Stomach (tissue), 9 donors: Measurements from ENCODE around the gene PEAK1. TPM values are rescaled to one million over a fixed set of nuclear protein-coding genes. Genes with fewer than 3 reads are reported as not detected.

ENCODE experiments used
- DNase-seq, 2 donors: peaks; one replicate each; pipeline versions ENCODE4 v3.0.0 to v3.0.0-alpha.2; 2013 to 2019
- H3K27ac ChIP-seq, 5 donors: fragments of 200-600 bp in 4 of 5; sonication (generic) in 4 of 5; one replicate each; pipeline ENCODE4 v1.5.1; 2013 to 2019; ENCODE audit warnings: mild to moderate bottlenecking in 1 of 5, moderate library complexity in 1 of 5
- H3K27me3 ChIP-seq, 3 donors: fragments of 200-600 bp; sonication (generic); one replicate each; pipeline ENCODE4 v1.5.1; 2017 to 2019; ENCODE audit warnings: mixed run types in 1 of 3
- H3K36me3 ChIP-seq, 4 donors: fragments of 200-600 bp; sonication (generic); 1 replicate in 3 of 4; 2 replicates in 1 of 4; pipeline ENCODE4 v1.5.1; 2016 to 2019
- H3K4me1 ChIP-seq, 4 donors: fragments of 200-600 bp; sonication (generic); one replicate each; pipeline ENCODE4 v1.5.1; 2016 to 2019
- H3K4me3 ChIP-seq, 4 donors: fragments of 200-600 bp; sonication (generic) in 3 of 4; one replicate each; pipeline ENCODE4 v1.5.1; 2016 to 2019; ENCODE audit warnings: mild to moderate bottlenecking in 1 of 4
- H3K9me3 ChIP-seq, 4 donors: fragments of 200-600 bp; sonication (generic); one replicate each; pipeline ENCODE4 v1.5.1; 2016 to 2019
- CTCF ChIP-seq, 7 experiments: fragments of 450-650 bp in 4 of 7; fragments of 200-600 bp in 3 of 7; sonication (generic) in 3 of 7; IDR thresholded peaks; one replicate each; pipeline ENCODE4 v1.5.1; 2016 to 2019; ENCODE audit warnings: antibody characterized with exemption in 7 of 7, control low read depth in 2 of 7, mild to moderate bottlenecking in 1 of 7
- EP300 ChIP-seq: sonication (generic); formaldehyde crosslinking; IDR thresholded peaks from one replicate; pipeline ENCODE4 v1.6.1; 2017; ENCODE audit warnings: antibody characterized with exemption
- POLR2A ChIP-seq, 4 donors: fragments of 450-650 bp; IDR thresholded peaks; one replicate each; pipeline ENCODE4 v1.6.1; 2016; ENCODE audit warnings: antibody characterized with exemption in 4 of 4, control low read depth in 2 of 4, mild to moderate bottlenecking in 1 of 4, moderate library complexity in 1 of 4
- POLR2AphosphoS5 ChIP-seq, 3 donors: sonication (generic); formaldehyde crosslinking; IDR thresholded peaks; one replicate each; pipeline ENCODE4 v1.6.1; 2016; ENCODE audit warnings: antibody characterized with exemption in 3 of 3
- WGBS, 5 donors: extraction: QIAGEN DNeasy Blood & Tissue Kit in 3 of 5; methylation state at CpG; one replicate each; pipeline versions ENCODE4 v1.1.5 to v1.1.7; 2013 to 2018; 5-methylcytosine and 5-hydroxymethylcytosine counted together
- intact Hi-C: fragments of 100-400 bp; cut with DNase I; formaldehyde crosslinking; loops from one replicate; pipeline ENCODE4 v1.15.1; 2023; ENCODE audit warnings: low total_unique reads
- polyA plus RNA-seq, 3 donors: library from polyadenylated mRNA; stranded (reverse); fragments of 200-250 nt; gene quantifications; one replicate each; pipeline ENCODE4 v1.2.3, GENCODE V29; 2013
- total RNA-seq, 5 donors: library from RNA; depleted of rRNA; stranded (reverse); fragments of >200 nt; gene quantifications; one replicate each; pipeline versions ENCODE4 v1.1.0 to v1.2.3, GENCODE V29; 2014 to 2016
- donor health status: healthy with polysubstance abuse.
- donor health status: Bipolar disorder and iron deficiency.
- donor health status: healthy.

PEAK1 gene
- total and polyA plus RNA-seq, 8 donors: 1.7 to 72.5 (median 19.4) TPM

DNA sequence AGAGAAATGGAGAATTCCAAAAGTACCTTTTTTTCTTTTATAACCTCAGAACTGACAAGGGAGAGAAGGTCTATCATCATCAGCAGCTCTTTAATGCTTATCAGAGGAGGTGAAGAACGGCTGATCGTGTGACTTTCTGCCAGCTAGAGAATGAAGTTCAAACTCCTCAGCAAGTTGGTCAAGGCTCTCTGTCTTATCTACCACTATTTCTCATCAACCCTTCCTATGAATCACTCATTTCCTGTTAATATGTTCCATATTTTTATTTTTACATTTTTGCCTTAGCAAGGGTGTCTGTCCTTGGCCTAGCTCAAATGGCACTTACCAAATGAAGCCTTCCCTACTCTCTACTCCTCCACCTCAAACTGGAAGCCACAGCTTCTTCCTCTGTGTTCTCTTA, 275.9 kb downstream of the PEAK1 start:
- intact Hi-C loops: no loop called here
- H3K4me1 ChIP-seq: peaks cover 5 to 28% (median 13%) of the 10 kb centered on the region in 4 donors
- DNase-seq: no peak
- no peak overlapping the region for H3K4me3 ChIP-seq
- H3K36me3 ChIP-seq: peaks cover 0 to 7% (median 0%) of the 10 kb centered on the region in 4 donors
- WGBS, 5 donors: 83 to 91% (median 84%) methylated on average over 2 of the region's 2 CpGs
- TF ChIP-seq POLR2AphosphoS5 (IDR thresholded peaks at IDR 0.05) (no peak), CTCF (IDR thresholded peaks at IDR 0.05) (no peak), POLR2A (IDR thresholded peaks at IDR 0.05) (no peak), EP300 (no peak)
- no peaks in the 10 kb centered on the region for H3K27me3 ChIP-seq
- peaks cover 0 to 10% (median 5%) of the 10 kb centered on the region in 4 donors for H3K9me3 ChIP-seq
- H3K27ac ChIP-seq: peak overlapping the region in 4 of 5 donors; percentile 25 to 60 (median 34)

- intact Hi-C loops: no loop called here
- H3K27ac ChIP-seq: peak overlapping the region in 4 of 5 donors; percentile 25 to 60 (median 34)
- TF ChIP-seq POLR2A (IDR thresholded peaks at IDR 0.05): no peak
- TF ChIP-seq POLR2AphosphoS5 (IDR thresholded peaks at IDR 0.05): no peak
- TF ChIP-seq CTCF (IDR thresholded peaks at IDR 0.05): no peak
- TF ChIP-seq EP300: no peak
- H3K9me3 ChIP-seq: peaks cover 0 to 10% (median 5%) of the 10 kb centered on the region in 4 donors
- DNase-seq: no peak
- peaks cover 5 to 28% (median 13%) of the 10 kb centered on the region in 4 donors for H3K4me1 ChIP-seq
- no peaks in the 10 kb centered on the region for H3K27me3 ChIP-seq
- peaks cover 0 to 7% (median 0%) of the 10 kb centered on the region in 4 donors for H3K36me3 ChIP-seq
- no peak overlapping the region for H3K4me3 ChIP-seq
These were observed 276.3 kb downstream of the PEAK1 start for GRCh38 chr15:77143616-77144015.

- TF ChIP-seq POLR2AphosphoS5 (IDR thresholded peaks at IDR 0.05) (no peak), CTCF (IDR thresholded peaks at IDR 0.05) (no peak), EP300 (no peak), POLR2A (IDR thresholded peaks at IDR 0.05) (no peak)
These were observed 276.7 kb downstream of the PEAK1 start for GRCh38 chr15:77143191-77143590.

DNA sequence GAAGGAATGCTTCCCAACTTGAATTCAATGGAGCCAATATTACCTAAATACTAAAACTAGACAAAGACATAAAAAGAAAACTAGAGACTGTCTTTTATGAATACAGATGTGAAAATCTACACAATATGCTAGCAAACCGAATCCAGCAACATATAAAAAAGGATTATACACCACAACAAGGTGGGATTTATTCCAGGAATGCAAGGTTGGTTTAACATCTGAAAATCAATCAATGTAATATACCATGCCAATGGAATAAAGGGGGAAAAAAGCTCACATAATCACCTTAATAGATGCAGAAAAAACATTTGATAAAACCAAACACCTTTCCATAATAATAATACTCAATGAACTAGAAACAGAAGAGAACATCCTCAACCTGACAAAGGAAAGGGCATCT, 279.7 kb downstream of the PEAK1 start:
- peaks cover 0 to 7% (median 0%) of the 10 kb centered on the region in 4 donors for H3K36me3 ChIP-seq
- no peak overlapping the region for H3K27ac ChIP-seq
- WGBS, 5 donors: 86 to 97% (median 91%) methylated on average over 1 of the region's 1 CpG
- intact Hi-C loops: no loop called here
- peaks cover 4 to 11% (median 8%) of the 10 kb centered on the region in 4 donors for H3K4me1 ChIP-seq
- TF ChIP-seq CTCF (IDR thresholded peaks at IDR 0.05) (no peak), POLR2AphosphoS5 (IDR thresholded peaks at IDR 0.05) (no peak), POLR2A (IDR thresholded peaks at IDR 0.05) (no peak), EP300 (no peak)
- peaks cover 0 to 10% (median 5%) of the 10 kb centered on the region in 4 donors for H3K9me3 ChIP-seq
- DNase-seq: no peak
- H3K27me3 ChIP-seq: no peaks in the 10 kb centered on the region
- H3K4me3 ChIP-seq: no peak overlapping the region

More at GRCh38 chr15:77143191-77143590, 276.7 kb downstream of the PEAK1 start:
- Histone ChIP-seq H3K4me3 (no peak overlapping the region), H3K9me3 (peaks cover 0 to 10% (median 5%) of the 10 kb centered on the region in 4 donors), H3K4me1 (peaks cover 5 to 28% (median 13%) of the 10 kb centered on the region in 4 donors), H3K27me3 (no peaks in the 10 kb centered on the region), H3K27ac (no peak overlapping the region), H3K36me3 (peaks cover 0 to 7% (median 0%) of the 10 kb centered on the region in 4 donors)
- intact Hi-C loops: no loop called here
- DNase-seq: no peak
- WGBS, 5 donors: 87 to 96% (median 95%) methylated on average over 7 of the region's 7 CpGs
